ENCODE measurements around the gene ESYT3.
"Not testable (repeated sequence)": the region's sequence is repeated elsewhere in the genome, so short reads cannot be mapped to it uniquely, and the experiment has no call there.

ESYT3 gene

GRCh38 chr3:138443521-138444503, 9.4 kb downstream of the ESYT3 start:
- no peak for DNase-seq (ENCODE audit: low spot score)

GRCh38 chr3:138445236-138445635, 10.8 kb downstream of the ESYT3 start:
- no peak for DNase-seq (ENCODE audit: low spot score)

GRCh38 chr3:138445654-138446053, 11.2 kb downstream of the ESYT3 start:
- DNase-seq (ENCODE audit: low spot score): no peak

GRCh38 chr3:138448631-138449030, 14.2 kb downstream of the ESYT3 start:
- no peak for DNase-seq (ENCODE audit: low spot score)

- DNase-seq (ENCODE audit: low spot score): no peak
These were observed 15.1 kb downstream of the ESYT3 start for GRCh38 chr3:138449490-138449889.

- DNase-seq (ENCODE audit: low spot score): no peak
These were observed 15.8 kb downstream of the ESYT3 start for GRCh38 chr3:138450181-138450580.

- DNase-seq (ENCODE audit: low spot score): no peak
These were observed 16.4 kb downstream of the ESYT3 start for GRCh38 chr3:138450704-138451424.

- DNase-seq (ENCODE audit: low spot score): no peak
These were observed 17.3 kb downstream of the ESYT3 start for GRCh38 chr3:138451595-138452162.

- DNase-seq (ENCODE audit: low spot score): no peak
These were observed 18.0 kb downstream of the ESYT3 start for GRCh38 chr3:138452436-138452835.

GRCh38 chr3:138453940-138454339, 19.5 kb downstream of the ESYT3 start:
- DNase-seq (ENCODE audit: low spot score): not testable (repeated sequence)

- no peak for DNase-seq (ENCODE audit: low spot score)
These were observed 21.6 kb downstream of the ESYT3 start for GRCh38 chr3:138455801-138456716.

GRCh38 chr3:138456961-138457862, 22.8 kb downstream of the ESYT3 start:
- no peak for DNase-seq (ENCODE audit: low spot score)

- no peak for DNase-seq (ENCODE audit: low spot score)
These were observed 23.7 kb downstream of the ESYT3 start for GRCh38 chr3:138457863-138458735.

GRCh38 chr3:138458774-138459499, 24.5 kb downstream of the ESYT3 start:
- DNase-seq (ENCODE audit: low spot score): no peak

- DNase-seq (ENCODE audit: low spot score): no peak
These were observed 25.5 kb downstream of the ESYT3 start for GRCh38 chr3:138459619-138460535.

- no peak for DNase-seq (ENCODE audit: low spot score)
These were observed 26.3 kb downstream of the ESYT3 start for GRCh38 chr3:138460536-138461205.

- DNase-seq (ENCODE audit: low spot score): no peak
These were observed 26.8 kb downstream of the ESYT3 start for GRCh38 chr3:138461246-138461645.
